HT-29 (cell line): ENCODE data around the gene PPAN. TPM values are rescaled to one million over a fixed set of nuclear protein-coding genes. Genes with fewer than 3 reads are reported as not detected.

ENCODE experiments used
- DNase-seq: peaks from one replicate; pipeline ENCODE4 v3.0.0-alpha.2; 2015; ENCODE audit warnings: low spot score
- total RNA-seq: library from RNA; depleted of rRNA; stranded (reverse); fragments of >200 nt; shearing (Covaris generic); gene quantifications from 2 replicates; pipeline ENCODE4 v1.2.3, GENCODE V29; 2014

Gene PPAN
- total RNA-seq, 1 experiment from 2014 or later, result 97.0 TPM

DNA sequence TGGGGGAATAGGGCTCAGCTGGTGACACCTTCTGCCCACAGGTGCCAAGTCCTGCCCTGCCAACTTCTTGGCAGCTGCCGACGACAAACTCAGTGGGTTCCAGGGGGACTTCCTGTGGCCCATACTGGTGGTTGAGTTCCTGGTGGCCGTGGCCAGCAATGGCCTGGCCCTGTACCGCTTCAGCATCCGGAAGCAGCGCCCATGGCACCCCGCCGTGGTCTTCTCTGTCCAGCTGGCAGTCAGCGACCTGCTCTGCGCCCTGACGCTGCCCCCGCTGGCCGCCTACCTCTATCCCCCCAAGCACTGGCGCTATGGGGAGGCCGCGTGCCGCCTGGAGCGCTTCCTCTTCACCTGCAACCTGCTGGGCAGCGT, 7.4 kb downstream of the PPAN start:
- no peak for DNase-seq

GRCh38 chr19:10113964-10114650, 7.9 kb downstream of the PPAN start:
- DNase-seq, result no peak

- no peak for DNase-seq
Observed at GRCh38 chr19:10114651-10115391, 8.7 kb downstream of the PPAN start.

DNA sequence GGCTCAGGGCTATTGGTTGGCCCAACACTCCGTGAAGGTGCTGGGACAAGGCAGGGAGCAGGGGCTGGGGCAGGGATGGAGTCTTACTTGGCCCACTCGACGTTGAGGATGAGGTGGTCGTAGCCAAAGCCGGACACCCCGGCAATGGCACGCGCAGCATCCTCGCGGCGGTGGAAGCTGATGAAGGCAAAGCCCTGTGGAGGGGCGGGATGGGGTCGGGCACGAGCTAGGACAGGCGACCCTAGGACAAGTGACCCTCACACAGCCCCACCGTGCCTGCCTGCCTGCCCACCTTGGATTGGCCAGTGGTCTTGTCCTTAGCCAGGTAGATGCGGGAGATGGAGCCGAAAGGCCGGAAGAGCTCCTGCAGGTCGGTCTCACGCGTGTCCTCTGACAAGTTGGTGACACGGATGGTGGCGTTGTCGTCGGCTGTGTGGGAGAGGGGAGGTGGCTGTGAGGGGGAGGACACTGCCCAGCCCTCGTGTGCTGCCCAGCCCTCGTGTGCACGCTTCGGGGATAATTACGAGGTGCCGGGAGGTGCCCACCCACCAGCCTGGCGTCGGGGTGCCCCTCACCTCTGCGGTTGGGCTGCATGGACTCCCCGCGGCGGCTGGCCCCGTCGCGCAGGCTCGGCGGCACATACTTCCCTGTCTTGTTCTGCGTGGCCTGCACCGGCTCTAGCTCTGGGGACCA, 9.4 kb downstream of the PPAN start:
- no peak for DNase-seq

DNA sequence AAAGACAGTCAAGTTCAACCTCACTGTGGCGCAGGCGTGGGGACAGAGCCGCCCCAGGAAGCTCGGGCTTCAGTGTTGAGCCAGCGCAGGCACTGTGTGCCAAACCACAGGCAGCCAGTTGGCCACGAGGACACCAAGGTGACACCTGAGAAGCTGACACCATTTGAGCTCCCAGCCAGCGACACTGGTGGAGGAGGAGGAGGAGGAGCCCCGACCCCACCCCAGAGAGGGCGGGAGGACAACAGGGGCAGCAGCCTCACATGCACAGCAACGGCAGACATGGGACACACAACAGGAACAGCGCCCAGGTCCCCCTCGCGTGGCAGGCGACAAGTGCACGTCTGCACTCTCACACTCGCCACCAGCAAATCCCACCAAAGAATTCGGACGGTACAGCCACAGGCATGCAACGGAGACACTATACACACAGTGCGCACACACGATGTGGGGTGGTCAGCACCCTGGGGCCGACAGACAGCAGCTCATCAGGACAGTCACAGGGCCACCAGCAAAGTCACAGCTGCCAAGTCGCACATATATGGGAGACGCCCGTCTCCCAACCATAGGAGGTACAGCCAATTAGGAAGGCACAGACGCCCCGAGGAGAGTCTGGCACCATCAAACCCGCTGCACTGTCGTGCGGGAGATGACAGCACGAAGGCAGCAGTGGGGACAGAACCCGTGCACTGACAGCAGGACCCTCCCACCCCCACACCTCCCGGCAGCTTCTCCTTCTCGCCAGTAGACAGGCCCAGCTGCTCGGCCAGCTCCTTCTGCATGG, 10.1 kb downstream of the PPAN start:
- no peak for DNase-seq

DNA sequence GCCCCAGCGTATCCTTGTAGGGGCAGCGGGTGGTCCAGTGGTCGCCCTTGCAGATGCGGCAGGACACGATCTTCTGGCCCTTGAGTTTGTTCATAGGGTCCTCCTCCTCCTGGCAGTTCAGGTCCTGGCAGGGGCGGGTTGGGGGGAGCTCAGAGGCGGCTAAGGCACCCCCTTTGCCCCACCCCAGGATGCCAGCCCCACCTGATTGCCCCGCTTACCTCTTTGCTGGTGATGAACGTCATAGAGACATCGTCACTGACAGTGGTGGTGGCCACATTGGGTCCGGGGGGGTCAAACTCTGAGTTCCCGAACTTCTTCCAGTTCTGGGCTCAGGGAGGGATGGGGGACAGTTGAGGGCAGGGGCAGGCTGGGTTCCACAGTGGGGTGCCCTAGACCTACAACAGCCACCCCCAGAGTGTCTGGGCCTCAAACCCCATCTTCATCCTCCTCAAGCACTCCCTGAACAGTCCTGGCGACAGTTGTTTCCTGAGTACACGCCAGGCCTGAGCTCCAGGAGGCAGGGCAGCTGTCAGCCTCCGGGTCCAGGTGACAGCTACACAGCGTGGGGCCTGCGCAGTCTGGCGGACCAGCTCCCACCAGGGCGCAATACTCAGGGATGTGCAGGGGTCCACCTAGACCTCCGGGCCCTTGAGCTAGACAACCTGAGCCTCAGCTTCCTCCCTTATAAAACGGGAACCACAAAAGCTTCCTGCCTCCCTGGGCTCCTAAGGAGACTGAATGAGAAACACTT, 10.9 kb downstream of the PPAN start:
- no peak for DNase-seq

- DNase-seq, result no peak
Observed at GRCh38 chr19:10118960-10119359, 12.8 kb downstream of the PPAN start.

DNA sequence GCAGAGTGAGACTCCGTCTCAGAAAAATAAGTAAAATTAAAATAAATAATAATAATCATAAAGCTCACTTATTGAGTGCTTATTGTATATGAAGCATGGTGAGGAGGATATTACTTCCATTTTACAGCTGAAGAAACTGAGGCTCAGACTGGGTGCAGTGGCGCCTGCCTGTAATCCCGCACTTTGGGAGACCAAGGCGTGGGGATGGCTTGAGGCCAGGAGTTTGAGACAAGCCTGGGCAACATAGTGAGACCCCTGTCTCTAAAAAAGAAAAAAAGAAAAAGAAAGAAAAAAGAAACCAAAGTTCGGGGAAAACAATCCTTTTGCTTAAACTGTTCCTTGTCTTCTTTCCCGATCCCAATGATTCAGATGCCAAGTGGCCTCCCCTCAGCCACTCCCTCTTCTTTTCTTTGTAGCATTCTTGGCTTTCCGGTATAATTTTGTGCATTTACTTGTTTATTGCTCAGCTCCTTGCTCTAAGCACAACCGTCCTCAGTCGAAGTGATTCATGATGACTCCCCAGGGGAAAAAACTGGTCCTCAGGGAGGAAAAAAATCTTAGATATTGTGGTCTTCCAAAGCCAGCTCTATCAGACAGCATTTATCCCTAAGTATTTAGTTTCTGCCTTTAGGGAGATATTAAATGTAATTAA, 14.5 kb downstream of the PPAN start:
- DNase-seq, result no peak

- no peak for DNase-seq
Observed at GRCh38 chr19:10122045-10122444, 15.9 kb downstream of the PPAN start.

- DNase-seq, result no peak
Observed at GRCh38 chr19:10124429-10124828, 18.3 kb downstream of the PPAN start.

- no peak for DNase-seq
Observed at GRCh38 chr19:10126213-10126639, 20.1 kb downstream of the PPAN start.

- no peak for DNase-seq
Observed at GRCh38 chr19:10132905-10133304, 26.7 kb downstream of the PPAN start.

- no peak for DNase-seq
Observed at GRCh38 chr19:10133596-10133995, 27.4 kb downstream of the PPAN start.

- no peak for DNase-seq
Observed at GRCh38 chr19:10134040-10134439, 27.9 kb downstream of the PPAN start.

DNA sequence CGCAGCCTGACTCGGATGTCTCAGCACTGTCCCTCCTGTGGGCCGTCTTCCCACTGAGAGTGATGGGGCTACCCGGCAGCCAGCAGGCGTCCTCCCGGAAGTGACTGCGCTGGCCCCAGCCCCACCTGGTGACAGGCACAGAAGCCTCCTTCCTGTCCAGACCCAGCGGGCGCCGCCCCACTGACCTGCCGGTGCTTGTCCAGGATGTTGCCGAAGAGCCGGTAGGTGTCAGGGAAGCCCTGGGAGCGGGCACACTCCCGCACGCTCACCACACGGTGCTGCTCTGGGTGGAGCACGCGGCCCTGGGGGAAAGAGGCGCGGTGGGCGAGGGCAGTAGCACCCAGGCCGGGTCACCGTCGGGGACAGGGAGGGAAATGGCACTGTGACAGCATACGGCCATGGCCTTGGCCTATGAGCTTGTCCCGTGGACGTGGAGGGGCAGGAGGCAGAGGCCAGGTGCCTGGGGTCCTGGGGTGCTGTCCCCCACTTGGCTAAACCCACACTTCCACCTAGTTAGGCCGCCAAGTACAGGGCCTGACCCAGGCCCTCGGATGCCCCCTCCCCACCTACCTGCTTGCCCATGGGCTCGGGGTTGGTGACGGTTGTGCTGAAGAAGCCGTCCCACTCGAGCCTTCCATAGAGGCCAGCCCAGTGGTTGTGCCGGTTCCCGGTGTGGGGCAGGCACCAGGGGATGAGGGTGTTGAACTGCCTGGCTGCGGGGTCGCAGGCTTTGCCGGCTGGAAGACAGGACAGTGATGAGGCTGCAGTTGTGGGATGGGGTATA, 29.6 kb downstream of the PPAN start:
- no peak for DNase-seq

- no peak for DNase-seq
Observed at GRCh38 chr19:10136936-10137335, 30.8 kb downstream of the PPAN start.

GRCh38 chr19:10137751-10138682, 31.9 kb downstream of the PPAN start:
- no peak for DNase-seq

- DNase-seq, result no peak
Observed at GRCh38 chr19:10138879-10139795, 33.0 kb downstream of the PPAN start.
